ENCODE data around the gene FBXO11. TPM values are rescaled to one million over a fixed set of nuclear protein-coding genes. Genes with fewer than 3 reads are reported as not detected.

FBXO11 gene
- total RNA-seq, 2 donors from 2014 or later: 53.8 to 99.8 TPM

DNA sequence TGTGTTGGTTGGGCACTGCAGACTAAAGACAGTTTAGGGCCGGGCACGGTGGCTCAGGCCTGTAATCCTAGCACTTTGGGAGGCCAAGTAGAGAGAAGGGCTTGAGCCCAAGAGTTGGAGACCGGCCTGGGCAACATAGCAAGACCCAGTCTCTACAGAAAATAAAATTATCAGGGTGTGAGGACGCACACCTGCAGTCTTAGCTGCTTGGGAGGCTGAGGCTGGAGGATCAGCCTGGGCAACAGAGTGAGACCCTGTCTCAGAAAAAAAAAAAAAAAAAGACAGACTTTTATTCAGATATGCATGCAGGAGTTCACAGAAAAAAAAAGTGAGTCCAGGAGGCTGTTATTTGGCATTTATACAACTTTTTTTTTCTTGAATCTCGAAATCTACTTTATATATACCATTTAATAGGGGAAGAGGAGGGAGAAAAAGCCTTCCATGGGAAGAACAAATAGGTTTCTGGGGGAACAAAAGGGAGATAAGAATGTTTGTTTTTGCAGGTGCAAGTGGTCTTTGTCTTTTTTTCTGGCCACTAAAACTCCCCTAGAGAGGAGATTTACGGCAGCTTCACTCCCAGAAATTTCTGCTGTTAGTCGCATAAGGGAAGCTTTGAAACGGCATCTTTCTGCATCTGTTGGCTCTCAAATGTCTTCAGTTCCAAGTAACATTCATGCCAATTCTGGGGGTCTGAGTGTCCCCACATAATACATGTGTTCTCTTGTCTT, 127.4 kb downstream of the FBXO11 start:
- H3K9me3 ChIP-seq: no peaks in the 10 kb centered on the region
- H3K4me1 ChIP-seq (ENCODE audit: control insufficient read depth in 1 of 2, low read depth in 2 of 2): peaks cover 0 to 6% of the 10 kb centered on the region in 2 donors
- DNase-seq (ENCODE audit: low spot score): no peak
- H3K4me3 ChIP-seq: no peak overlapping the region
- TF ChIP-seq, protein P1, sequence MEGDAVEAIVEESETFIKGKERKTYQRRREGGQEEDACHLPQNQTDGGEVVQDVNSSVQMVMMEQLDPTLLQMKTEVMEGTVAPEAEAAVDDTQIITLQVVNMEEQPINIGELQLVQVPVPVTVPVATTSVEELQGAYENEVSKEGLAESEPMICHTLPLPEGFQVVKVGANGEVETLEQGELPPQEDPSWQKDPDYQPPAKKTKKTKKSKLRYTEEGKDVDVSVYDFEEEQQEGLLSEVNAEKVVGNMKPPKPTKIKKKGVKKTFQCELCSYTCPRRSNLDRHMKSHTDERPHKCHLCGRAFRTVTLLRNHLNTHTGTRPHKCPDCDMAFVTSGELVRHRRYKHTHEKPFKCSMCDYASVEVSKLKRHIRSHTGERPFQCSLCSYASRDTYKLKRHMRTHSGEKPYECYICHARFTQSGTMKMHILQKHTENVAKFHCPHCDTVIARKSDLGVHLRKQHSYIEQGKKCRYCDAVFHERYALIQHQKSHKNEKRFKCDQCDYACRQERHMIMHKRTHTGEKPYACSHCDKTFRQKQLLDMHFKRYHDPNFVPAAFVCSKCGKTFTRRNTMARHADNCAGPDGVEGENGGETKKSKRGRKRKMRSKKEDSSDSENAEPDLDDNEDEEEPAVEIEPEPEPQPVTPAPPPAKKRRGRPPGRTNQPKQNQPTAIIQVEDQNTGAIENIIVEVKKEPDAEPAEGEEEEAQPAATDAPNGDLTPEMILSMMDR (IDR thresholded peaks at IDR 0.05): no peak
- H3K27me3 ChIP-seq (replicated peaks; ENCODE audit: insufficient read depth): no peaks in the 10 kb centered on the region
- ATAC-seq (ENCODE audit: insufficient number of reproducible peaks, low FRiP score, low read depth): no peak
- no peaks in the 10 kb centered on the region for H3K36me3 ChIP-seq
- H3K27ac ChIP-seq: no peak overlapping the region

- Histone ChIP-seq H3K27ac (no peak overlapping the region), H3K36me3 (no peaks in the 10 kb centered on the region), H3K4me3 (no peak overlapping the region), H3K4me1 (ENCODE audit: control insufficient read depth in 1 of 2, low read depth in 2 of 2) (peaks cover 0 to 6% of the 10 kb centered on the region in 2 donors), H3K27me3 (replicated peaks; ENCODE audit: insufficient read depth) (no peaks in the 10 kb centered on the region), H3K9me3 (no peaks in the 10 kb centered on the region)
- TF ChIP-seq, protein P1 (IDR thresholded peaks at IDR 0.05): no peak
- ATAC-seq (ENCODE audit: insufficient number of reproducible peaks, low FRiP score, low read depth) (no peak), DNase-seq (ENCODE audit: low spot score) (no peak)
Observed at GRCh38 chr2:47777277-47777937, 128.9 kb downstream of the FBXO11 start.

- no peak for DNase-seq (ENCODE audit: low spot score)
- Histone ChIP-seq H3K9me3 (no peaks in the 10 kb centered on the region), H3K36me3 (no peaks in the 10 kb centered on the region), H3K27me3 (replicated peaks; ENCODE audit: insufficient read depth) (no peaks in the 10 kb centered on the region), H3K4me3 (no peak overlapping the region), H3K27ac (no peak overlapping the region), H3K4me1 (ENCODE audit: control insufficient read depth in 1 of 2, low read depth in 2 of 2) (no peaks in the 10 kb centered on the region)
- ATAC-seq (ENCODE audit: insufficient number of reproducible peaks, low FRiP score, low read depth): no peak
- TF ChIP-seq, protein P1 (IDR thresholded peaks at IDR 0.05): no peak
Observed at GRCh38 chr2:47774567-47774966, 131.7 kb downstream of the FBXO11 start.

GRCh38 chr2:47772343-47772742, 134.0 kb downstream of the FBXO11 start:
- Histone ChIP-seq H3K27ac (no peak overlapping the region), H3K4me1 (ENCODE audit: control insufficient read depth in 1 of 2, low read depth in 2 of 2) (no peaks in the 10 kb centered on the region), H3K4me3 (no peak overlapping the region), H3K27me3 (replicated peaks; ENCODE audit: insufficient read depth) (no peaks in the 10 kb centered on the region), H3K9me3 (no peaks in the 10 kb centered on the region), H3K36me3 (no peaks in the 10 kb centered on the region)
- DNase-seq (ENCODE audit: low spot score): no peak
- no peak for ATAC-seq (ENCODE audit: insufficient number of reproducible peaks, low FRiP score, low read depth)
- TF ChIP-seq, protein P1 (IDR thresholded peaks at IDR 0.05): no peak

- Histone ChIP-seq H3K36me3 (no peaks in the 10 kb centered on the region), H3K27ac (no peak overlapping the region), H3K27me3 (replicated peaks; ENCODE audit: insufficient read depth) (no peaks in the 10 kb centered on the region), H3K4me3 (no peak overlapping the region), H3K4me1 (ENCODE audit: control insufficient read depth in 1 of 2, low read depth in 2 of 2) (no peaks in the 10 kb centered on the region), H3K9me3 (no peaks in the 10 kb centered on the region)
- no peak for DNase-seq (ENCODE audit: low spot score)
- TF ChIP-seq, protein P1 (IDR thresholded peaks at IDR 0.05): no peak
- ATAC-seq (ENCODE audit: insufficient number of reproducible peaks, low FRiP score, low read depth): no peak
Observed at GRCh38 chr2:47771211-47771610, 135.1 kb downstream of the FBXO11 start.

Data from thoracic aorta (tissue), 2 donors.